Kidney capillary endothelial cell (primary cell): ENCODE data around the gene NRL.

ENCODE experiments used
- DNase-seq: peaks from one replicate; pipeline ENCODE4 v3.0.0-alpha.2; 2018; ENCODE audit warnings: low spot score

NRL gene

DNA sequence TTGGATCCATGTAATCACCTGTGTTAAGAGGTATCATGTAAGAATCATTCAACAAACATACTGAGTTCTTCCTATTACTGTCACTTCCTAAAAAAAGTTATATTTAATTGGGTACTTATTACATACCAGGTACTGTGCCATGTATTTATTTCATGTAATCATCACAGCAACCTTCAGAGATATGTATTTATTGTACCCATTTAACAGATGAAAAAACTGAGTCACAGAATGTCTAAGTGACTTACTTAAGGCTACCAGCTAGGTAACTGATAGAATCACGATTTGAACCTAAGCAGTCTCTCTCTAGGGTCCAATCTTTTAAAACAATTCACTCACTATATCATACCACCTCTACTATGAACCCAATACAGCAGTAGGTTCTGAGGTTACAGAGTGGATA, 29.7 kb upstream of the NRL start:
- DNase-seq = no peak

DNA sequence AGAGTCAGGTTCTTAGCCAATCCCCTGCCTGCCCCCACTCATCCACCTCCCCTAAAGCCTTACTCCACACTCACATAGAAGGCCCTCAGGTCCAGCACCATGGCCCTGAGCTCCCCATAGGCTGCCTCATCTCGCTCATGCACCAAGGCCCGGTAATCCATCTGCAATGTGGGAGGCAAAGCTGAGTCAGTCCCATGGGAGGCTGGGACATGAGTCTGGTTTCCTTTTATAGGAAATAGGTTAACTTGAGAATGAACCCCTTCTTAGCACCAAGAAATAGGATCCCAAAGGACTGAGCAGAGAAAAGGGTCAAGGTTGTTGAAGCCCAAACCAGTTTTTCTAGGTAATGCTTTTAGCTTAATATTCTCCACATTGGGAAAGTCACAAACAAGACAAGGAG, 28.8 kb upstream of the NRL start:
- no peak for DNase-seq

DNA sequence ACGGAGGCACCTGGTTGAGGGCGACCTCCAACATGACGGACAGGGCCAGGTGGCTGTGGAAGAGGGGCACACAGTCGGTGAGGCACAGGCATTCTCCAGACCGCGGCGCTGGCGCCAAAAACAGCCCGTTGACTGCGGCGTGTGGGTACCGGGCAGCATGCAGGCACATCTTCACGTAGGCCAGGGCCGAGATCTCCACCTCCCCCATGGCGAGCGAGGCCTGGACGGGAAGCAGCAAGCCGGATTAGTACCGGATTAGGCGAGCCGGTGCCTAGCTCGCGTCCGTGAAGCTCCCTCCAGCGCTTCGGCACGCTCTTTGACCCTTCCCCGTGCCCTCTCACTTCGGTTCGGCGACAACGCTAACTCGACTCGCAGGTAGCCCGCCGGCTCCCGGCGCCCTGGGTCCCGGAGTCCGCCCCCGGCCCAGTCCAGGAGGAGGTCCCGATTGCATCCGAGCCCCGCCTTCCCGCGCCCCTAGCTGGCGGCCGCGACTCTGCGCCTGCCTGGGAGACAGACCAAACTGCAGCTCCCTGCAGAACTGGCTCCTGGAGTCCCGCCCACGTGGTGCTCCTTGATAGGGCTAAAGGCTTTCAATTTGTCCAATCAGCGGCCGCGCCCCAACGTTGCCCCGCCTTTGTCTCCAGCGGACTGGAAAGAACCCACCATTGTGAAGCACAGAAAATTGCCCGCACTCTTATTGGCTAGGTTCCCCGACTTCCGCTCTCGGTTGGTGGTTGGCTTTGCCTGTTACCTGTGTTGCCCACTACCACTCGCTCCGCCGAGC, 26.5 kb upstream of the NRL start, which contains the start of gene EMC9:
Gene EMC9 (minus strand): TSS at position 495 of the 784 bp plus-strand sequence. CDS start 287 bp downstream, at position 208.
- DNase-seq = peak; percentile 99

- DNase-seq = no peak
Measured at GRCh38 chr14:24139272-24139934, 24.7 kb upstream of the NRL start.

- DNase-seq = no peak
Measured at GRCh38 chr14:24138396-24139271, 23.9 kb upstream of the NRL start.

- DNase-seq = no peak
Measured at GRCh38 chr14:24137529-24138395, 23.0 kb upstream of the NRL start.

DNA sequence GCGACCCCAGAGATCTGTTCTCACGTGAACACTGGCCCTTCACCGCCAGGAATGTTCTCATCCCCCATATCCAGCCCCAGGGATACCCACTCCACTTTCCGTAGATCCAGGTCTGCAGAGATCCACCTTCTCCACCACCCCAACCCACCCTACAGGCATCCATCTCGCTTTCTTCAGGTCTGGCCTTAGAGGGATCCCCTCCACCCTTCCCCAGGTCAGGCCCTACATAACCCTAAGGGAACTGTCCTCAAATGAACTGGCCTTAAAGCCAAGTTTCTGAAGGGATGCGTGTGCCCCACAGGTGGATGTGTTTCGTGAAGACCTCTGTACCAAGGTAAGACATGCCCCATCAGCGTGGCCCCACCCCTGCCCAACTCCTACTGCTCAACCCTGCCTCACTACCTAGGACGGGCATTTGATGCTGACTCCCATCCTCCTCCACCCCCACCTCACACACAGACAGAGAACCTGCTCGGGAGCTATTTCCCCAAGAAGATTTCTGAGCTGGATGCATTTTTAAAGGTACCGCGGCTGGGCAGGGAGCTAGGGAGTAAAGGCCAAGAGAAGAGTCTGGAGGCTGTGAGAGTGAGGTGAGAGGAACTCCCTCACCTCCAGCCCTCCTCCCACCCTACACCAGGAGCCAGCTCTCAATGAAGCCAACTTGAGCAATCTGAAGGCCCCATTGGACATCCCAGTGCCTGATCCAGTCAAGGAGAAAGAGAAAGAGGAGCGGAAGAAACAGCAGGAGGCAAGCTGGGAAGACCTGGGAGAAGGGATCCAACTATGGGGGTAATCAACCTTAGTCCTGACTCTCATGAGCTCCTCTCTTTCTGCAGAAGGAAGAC, 22.2 kb upstream of the NRL start:
- DNase-seq = no peak

GRCh38 chr14:24135834-24136683, 21.3 kb upstream of the NRL start, which contains the start of gene PSME1:
TSS of gene PSME1 (plus strand) at chr14:24136194. CDS start at chr14:24136263, 69 bp downstream.
- DNase-seq = peak; percentile 76

DNA sequence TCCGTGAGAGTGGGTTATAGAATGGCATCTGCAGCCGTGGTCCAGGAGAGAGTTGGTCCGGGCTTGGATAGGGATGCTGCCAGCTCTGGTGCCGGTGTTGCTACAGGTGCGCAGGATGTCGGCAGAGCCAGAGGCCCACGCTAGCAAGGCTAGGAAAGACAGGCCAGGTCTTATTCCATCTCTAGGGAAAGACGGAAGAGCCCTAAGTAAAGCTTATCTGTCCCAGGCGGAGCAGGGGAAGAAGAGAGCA, 20.8 kb upstream of the NRL start:
- no peak for DNase-seq

DNA sequence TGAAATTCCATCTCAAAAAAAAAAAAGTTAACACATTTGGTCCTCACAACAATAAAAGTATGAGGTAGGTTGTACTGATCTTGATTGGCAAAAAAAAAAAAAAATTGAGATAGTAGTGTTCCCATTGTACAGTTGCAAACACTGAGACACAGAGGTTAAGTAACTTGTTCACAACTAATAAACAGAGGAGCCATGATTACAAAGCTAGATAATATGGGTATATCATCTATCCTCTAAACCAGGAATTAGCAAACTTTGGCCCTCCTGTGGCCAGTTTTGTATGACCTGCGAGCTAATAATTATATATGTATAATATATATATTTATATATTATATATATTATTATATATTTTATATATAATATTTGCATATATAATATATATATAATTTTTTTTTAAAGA, 19.0 kb upstream of the NRL start:
- no peak for DNase-seq

DNA sequence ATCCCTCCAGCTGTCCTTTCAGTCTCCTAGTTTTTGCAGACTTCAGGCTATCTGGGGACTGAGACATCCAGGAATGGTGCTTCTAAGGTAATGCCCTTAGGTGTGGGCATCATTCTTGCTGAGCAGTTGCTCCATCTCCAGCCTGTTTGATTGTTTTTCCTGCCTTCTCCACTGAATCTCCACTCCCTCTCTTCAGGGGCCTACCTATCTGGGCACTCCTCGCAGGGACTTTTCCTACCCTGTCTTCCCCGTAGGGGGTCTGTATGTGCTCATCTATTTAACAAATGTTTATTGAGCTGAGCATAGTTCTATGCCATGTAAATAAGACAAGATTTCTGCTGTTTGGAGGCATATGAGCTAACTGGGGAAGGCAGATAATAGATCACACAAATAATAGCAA, 18.2 kb upstream of the NRL start:
- DNase-seq = no peak

DNA sequence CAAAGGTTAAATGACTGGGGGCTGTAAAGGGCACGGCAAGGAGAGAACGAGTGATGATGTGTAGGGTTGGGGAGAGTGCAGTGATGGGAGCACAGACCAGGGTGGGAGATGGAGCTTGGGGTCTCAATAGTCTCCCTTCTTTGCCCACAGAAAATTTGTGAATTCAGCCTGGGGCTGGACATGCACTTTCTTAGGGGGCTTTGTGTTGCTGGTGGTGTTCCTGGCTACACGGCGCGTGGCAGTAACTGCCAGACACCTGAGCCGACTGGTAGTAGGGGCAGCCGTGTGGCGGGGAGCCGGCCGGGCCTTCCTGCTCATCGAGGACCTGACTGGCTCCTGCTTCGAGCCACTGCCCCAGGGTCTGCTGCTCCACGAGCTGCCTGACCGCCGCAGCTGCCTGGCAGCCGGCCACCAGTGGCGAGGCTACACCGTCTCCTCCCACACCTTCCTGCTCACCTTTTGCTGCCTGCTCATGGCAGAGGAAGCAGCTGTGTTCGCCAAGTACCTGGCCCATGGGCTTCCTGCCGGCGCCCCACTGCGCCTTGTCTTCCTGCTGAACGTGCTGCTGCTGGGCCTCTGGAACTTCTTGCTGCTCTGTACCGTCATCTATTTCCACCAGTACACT, 17.4 kb upstream of the NRL start:
- no peak for DNase-seq

GRCh38 chr14:24131549-24131966, 16.8 kb upstream of the NRL start:
- no peak for DNase-seq

GRCh38 chr14:24130717-24131548, 16.2 kb upstream of the NRL start:
- DNase-seq = no peak

DNA sequence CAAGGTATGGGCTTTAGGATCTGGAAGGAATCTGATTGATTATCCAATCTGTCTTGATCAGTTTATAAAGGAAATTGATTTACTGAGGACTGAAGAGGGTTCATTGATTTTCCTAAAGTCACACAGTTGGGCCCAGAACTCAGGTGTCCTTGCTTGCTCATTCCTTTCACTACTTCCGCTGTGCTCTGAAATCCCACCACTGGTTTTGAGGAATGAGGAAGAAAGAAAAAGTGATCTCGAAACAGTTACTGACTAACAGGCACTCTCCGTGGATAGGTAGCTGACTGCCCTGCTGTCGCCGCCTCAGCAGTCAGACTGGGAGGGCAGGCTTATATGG, 15.6 kb upstream of the NRL start, which contains the start of gene FITM1:
Gene FITM1 (plus strand): TSS at position 280 of the 337 bp plus-strand sequence. CDS start 905 bp downstream, outside the sequence.
- no peak for DNase-seq

DNA sequence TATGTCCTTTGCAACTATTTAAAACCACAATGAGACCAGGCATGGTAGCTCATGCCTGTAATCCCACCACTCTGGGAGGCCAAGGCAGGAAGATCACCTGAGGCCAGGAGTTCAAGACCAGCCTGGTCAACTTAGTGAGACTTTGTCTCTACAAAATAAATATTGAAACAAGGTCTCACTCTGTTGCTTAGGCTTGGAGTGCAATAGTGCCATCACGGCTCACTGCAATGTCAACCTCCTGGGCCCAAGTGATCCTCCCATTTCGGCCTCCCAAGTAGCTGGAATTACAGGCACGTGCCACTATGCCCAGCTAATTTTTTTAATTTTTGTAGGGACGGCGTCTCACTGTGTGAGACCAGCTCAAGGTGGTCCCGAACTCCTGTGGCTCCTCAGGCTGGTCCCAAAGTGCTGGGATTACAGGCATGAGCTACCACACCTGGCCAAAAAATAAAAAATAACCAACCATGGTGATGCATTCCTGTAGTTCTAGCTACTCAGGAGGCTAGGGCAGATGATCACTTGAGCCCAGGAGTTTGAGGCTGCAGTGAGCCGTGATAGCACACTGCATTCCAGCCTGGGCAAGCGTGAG, 14.8 kb upstream of the NRL start:
- no peak for DNase-seq

- DNase-seq = no peak
Measured at GRCh38 chr14:24127673-24128072, 12.9 kb upstream of the NRL start.

- no peak for DNase-seq
Measured at GRCh38 chr14:24126939-24127338, 12.2 kb upstream of the NRL start.
